Heart left ventricle (tissue), 16 donors: Measurements from ENCODE around the gene COG4. TPM values are rescaled to one million over a fixed set of nuclear protein-coding genes. Genes with fewer than 3 reads are reported as not detected.

Source experiments
- ATAC-seq, 4 donors: fragments of 200-7000 bp; cut with Tn5 transposase; one replicate each; pipeline ENCODE4 v1.9.1; 2020 to 2022; ENCODE audit warnings: moderate library complexity in 4 of 4, mild to moderate bottlenecking in 3 of 4, moderate number of reproducible peaks in 1 of 4
- DNase-seq, 5 donors: peaks; one replicate each; pipeline ENCODE4 v3.0.0-alpha.2; 2020
- H3K27ac ChIP-seq, 12 donors: fragments of 200-600 bp; sonication (generic) in 4 of 12; one replicate each; pipeline versions ENCODE4 v1.5.0 to v1.8.0; 2016 to 2022; ENCODE audit warnings: mild to moderate bottlenecking in 2 of 12
- H3K27me3 ChIP-seq, 9 donors: fragments of 200-600 bp; sonication (generic) in 2 of 9; one replicate each; pipeline versions ENCODE4 v1.5.1 to v1.8.0; 2016 to 2022; ENCODE audit warnings: mild to moderate bottlenecking in 3 of 9
- H3K36me3 ChIP-seq, 9 donors: fragments of 200-600 bp; sonication (generic) in 2 of 9; one replicate each; pipeline versions ENCODE4 v1.5.0 to v1.8.0; 2018 to 2022; ENCODE audit warnings: mild to moderate bottlenecking in 2 of 9
- H3K4me1 ChIP-seq, 12 donors: fragments of 200-600 bp; sonication (generic) in 4 of 12; one replicate each; pipeline versions ENCODE4 v1.5.0 to v1.8.0; 2016 to 2022; ENCODE audit warnings: mild to moderate bottlenecking in 3 of 12
- H3K4me3 ChIP-seq, 12 donors: fragments of 200-600 bp; sonication (generic) in 4 of 12; one replicate each; pipeline versions ENCODE4 v1.5.0 to v1.8.0; 2017 to 2022; ENCODE audit warnings: mild to moderate bottlenecking in 9 of 12, moderate library complexity in 4 of 12
- H3K9me3 ChIP-seq, 12 donors: fragments of 200-600 bp; sonication (generic) in 4 of 12; one replicate each; pipeline versions ENCODE4 v1.5.0 to v1.8.0; 2016 to 2022; ENCODE audit warnings: mild to moderate bottlenecking in 1 of 12
- CTCF ChIP-seq, 12 donors: fragments of 200-600 bp; sonication (generic) in 4 of 12; IDR thresholded peaks; one replicate each; pipeline versions ENCODE4 v1.5.0 to v1.8.0; 2018 to 2022; ENCODE audit warnings: antibody characterized with exemption in 12 of 12, mild to moderate bottlenecking in 5 of 12
- POLR2A ChIP-seq, 2 donors: fragments of 450-650 bp; IDR thresholded peaks; one replicate each; pipeline ENCODE4 v1.6.1; 2017; ENCODE audit warnings: antibody characterized with exemption in 2 of 2, mild to moderate bottlenecking in 2 of 2, moderate library complexity in 2 of 2
- WGBS, 4 donors: extraction: QIAGEN DNeasy Blood & Tissue Kit in 2 of 4; methylation state at CpG; one replicate each; pipeline versions ENCODE4 v1.1.5 to v1.1.7; 2013 to 2018; 5-methylcytosine and 5-hydroxymethylcytosine counted together
- intact Hi-C, 10 donors: fragments of 100-400 bp; cut with DNase I; formaldehyde crosslinking; loops; one replicate each; pipeline versions ENCODE4 v1.11.1 to v1.14.2; 2022
- polyA plus RNA-seq, 2 donors: library from polyadenylated mRNA; stranded (reverse); fragments of 200-250 nt; gene quantifications; one replicate each; pipeline ENCODE4 v1.2.3, GENCODE V29; 2013
- total RNA-seq, 9 donors: library from RNA; depleted of rRNA in 2 of 9; stranded (reverse); fragments of >200 nt in 2 of 9; fragmentation: NEBNext Ultra II Directional in 3 of 9; extraction: Animal tissue kit (Norgen Biotek cat#: 25700) in 3 of 9; gene quantifications; one replicate each; pipeline versions ENCODE4 v1.1.0 to v1.2.4, GENCODE V29; 2016 to 2023
- donor health status: ischemic (EF 13 %, LVEDD 7.1; RV severe dilation, severe dysfunction).
- donor health status: healthy with polysubstance abuse.
- donor health status: DM: no; HTN: yes; CAD: no.
- donor health status: DM: no; HTN: no; CAD: no.
- donor health status: ischemic (EF 25% LVEDD 6.9; RV normal size, moderate dysfunction).
- donor health status: ischemic (EF 25% LVEDD 5.7; RV mildly dilated, moderate dysfunction).
- donor health status: healthy.
- donor health status: DM: yes; HTN: yes; CAD: no.
- donor health status: ischemic (EF 35%, LVEDD 5.7; RV mildly dilated, moderate dysfunction).
- donor health status: nonischemic (EF 11% LVEDD 7.7; RV severe dilation, severe dysfunction).
- donor health status: DM: yes; HTN: yes; CAD: no.
- donor health status: PGD.
- donor health status: ischemic (EF 29% LVEDD 5.4; RV normal size, mild dysfunction).
- donor health status: nonischemic (EF 23%, LVEDD 6.1; RV moderate dilation, normal function).

COG4 gene
- total and polyA plus RNA-seq, 11 donors: 30.7 to 45.7 (median 39.8) TPM

GRCh38 chr16:70523743-70524398, 517 bp upstream of the COG4 start, which contains the start of gene SF3B3:
SF3B3 (plus strand) TSS chr16:70523816; CDS start chr16:70526657, 2,841 bp downstream.
- WGBS, 4 donors: 0 to 1% (median 0%) methylated on average over 32 of the region's 32 CpGs
- H3K27me3 ChIP-seq: no peaks in the 10 kb centered on the region
- no peaks in the 10 kb centered on the region for H3K9me3 ChIP-seq
- H3K4me3 ChIP-seq: peak within 1 kb of the TSS; percentile 58 to 99 (median 84)
- DNase-seq: peak; percentile 74 to 84 (median 77)
- TF ChIP-seq POLR2A (IDR thresholded peaks at IDR 0.05): peak in 1 of 2 donors; percentile 25
- TF ChIP-seq CTCF (IDR thresholded peaks at IDR 0.05): no peak
- H3K4me1 ChIP-seq: peaks cover 3 to 67% (median 36%) of the 10 kb centered on the region in 12 donors
- peak; percentile 78 to 88 (median 86) for ATAC-seq
- H3K36me3 ChIP-seq: peaks cover 0 to 42% (median 28%) of the 10 kb centered on the region in 9 donors
- H3K27ac ChIP-seq: peak within 1 kb of the TSS; percentile 67 to 94 (median 87)
- intact Hi-C loops: loop anchor here in 5 of 10 donors (1.0 to 10.0 kb wide), 4 partner anchors 142 to 251 kb away; no protein-coding TSS in a partner anchor

- DNase-seq (no peak), ATAC-seq (no peak)
- TF ChIP-seq POLR2A (IDR thresholded peaks at IDR 0.05) (no peak), CTCF (IDR thresholded peaks at IDR 0.05) (no peak)
- Histone ChIP-seq H3K4me1 (peaks cover 3 to 54% (median 33%) of the 10 kb centered on the region in 12 donors), H3K36me3 (peaks cover 0 to 42% (median 27%) of the 10 kb centered on the region in 9 donors), H3K9me3 (no peaks in the 10 kb centered on the region), H3K27me3 (no peaks in the 10 kb centered on the region), H3K4me3 (peak overlapping the region; percentile 58 to 99 (median 84)), H3K27ac (peak overlapping the region in 9 of 12 donors; percentile 67 to 94 (median 88))
- WGBS, 4 donors: 47 to 51% (median 49%) methylated on average over 18 of the region's 18 CpGs
- intact Hi-C loops: loop anchor here in 5 of 10 donors (1.0 to 10.0 kb wide), 4 partner anchors 140 to 252 kb away; no protein-coding TSS in a partner anchor
Measured at GRCh38 chr16:70522216-70523075, 908 bp downstream of the COG4 start.

GRCh38 chr16:70520612-70521297, 2.6 kb downstream of the COG4 start:
- H3K9me3 ChIP-seq: no peaks in the 10 kb centered on the region
- intact Hi-C loops: loop anchor here in 4 of 10 donors (5.0 to 10.0 kb wide), 3 partner anchors 138 to 254 kb away; no protein-coding TSS in a partner anchor
- H3K27me3 ChIP-seq: no peaks in the 10 kb centered on the region
- ATAC-seq: no peak
- 85 to 89% (median 87%) methylated on average over 8 of the region's 8 CpGs for WGBS, 4 donors
- H3K27ac ChIP-seq: peak overlapping the region in 1 of 12 donors; percentile 25
- TF ChIP-seq POLR2A (IDR thresholded peaks at IDR 0.05) (no peak), CTCF (IDR thresholded peaks at IDR 0.05) (no peak)
- peaks cover 0 to 44% (median 31%) of the 10 kb centered on the region in 9 donors for H3K36me3 ChIP-seq
- peaks cover 3 to 37% (median 21%) of the 10 kb centered on the region in 12 donors for H3K4me1 ChIP-seq
- no peak overlapping the region for H3K4me3 ChIP-seq
- DNase-seq: no peak
